Measurements from ENCODE around the gene HOMEZ. TPM values are rescaled to one million over a fixed set of nuclear protein-coding genes. Genes with fewer than 3 reads are reported as not detected.
A peak's percentile ranks its signal among the peaks of the same experiment; 100 is the strongest.

HOMEZ gene
- total RNA-seq, 2 donors from 2014 or later: 11.8 to 12.6 TPM

DNA sequence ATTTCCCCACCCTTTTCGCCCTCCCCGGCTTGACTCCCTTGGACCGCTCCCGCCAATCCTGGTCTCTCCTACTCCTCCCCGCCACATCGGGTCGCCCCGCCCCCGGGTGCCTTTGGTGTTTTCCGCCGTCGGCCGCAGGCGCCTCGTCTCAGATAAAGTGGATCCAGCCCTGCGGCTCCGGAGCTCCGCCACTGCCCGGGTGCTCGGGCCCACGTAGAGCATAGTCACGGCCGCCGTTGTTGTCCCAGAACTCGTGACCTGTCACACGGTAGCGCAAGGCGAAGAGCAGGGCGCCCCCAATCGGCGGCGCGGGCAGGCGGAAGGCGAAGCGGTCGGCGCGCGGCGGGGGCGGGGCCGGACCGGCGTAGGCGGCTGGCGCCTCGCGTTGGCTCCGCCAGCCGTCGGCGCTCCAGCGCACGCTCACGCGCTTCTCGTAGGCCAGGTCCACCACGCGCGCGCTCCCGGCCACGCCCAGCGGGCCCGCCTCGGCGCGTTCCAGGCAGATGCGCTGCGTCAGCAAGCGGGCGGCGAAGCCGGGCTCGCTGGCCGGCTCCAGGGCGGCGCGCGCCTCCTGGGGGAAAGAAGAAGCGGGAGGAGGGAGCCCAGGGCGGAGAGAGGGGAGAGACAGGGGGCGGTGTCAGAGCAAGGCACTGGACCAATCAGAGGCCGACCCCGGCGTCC is 15.5 kb upstream of the HOMEZ start:
- H3K4me1 Mint-ChIP-seq (ENCODE audit: low read depth): peaks cover 26% of the 10 kb centered on the region
- DNase-seq (peak; percentile 98 to 99), ATAC-seq (replicated peaks in 1 of 2) (peak; percentile 83 to 85)
- no peaks in the 10 kb centered on the region for H3K9me3 Mint-ChIP-seq
- H3K4me3 Mint-ChIP-seq: peak overlapping the region; percentile 93 to 100
- peaks cover 1% of the 10 kb centered on the region in 2 donors for H3K36me3 Mint-ChIP-seq (ENCODE audit: insufficient read depth in 2 of 2)
- H3K27ac Mint-ChIP-seq: peak overlapping the region; percentile 98
- H3K27me3 Mint-ChIP-seq (ENCODE audit: low read depth): peaks cover 18% of the 10 kb centered on the region

DNA sequence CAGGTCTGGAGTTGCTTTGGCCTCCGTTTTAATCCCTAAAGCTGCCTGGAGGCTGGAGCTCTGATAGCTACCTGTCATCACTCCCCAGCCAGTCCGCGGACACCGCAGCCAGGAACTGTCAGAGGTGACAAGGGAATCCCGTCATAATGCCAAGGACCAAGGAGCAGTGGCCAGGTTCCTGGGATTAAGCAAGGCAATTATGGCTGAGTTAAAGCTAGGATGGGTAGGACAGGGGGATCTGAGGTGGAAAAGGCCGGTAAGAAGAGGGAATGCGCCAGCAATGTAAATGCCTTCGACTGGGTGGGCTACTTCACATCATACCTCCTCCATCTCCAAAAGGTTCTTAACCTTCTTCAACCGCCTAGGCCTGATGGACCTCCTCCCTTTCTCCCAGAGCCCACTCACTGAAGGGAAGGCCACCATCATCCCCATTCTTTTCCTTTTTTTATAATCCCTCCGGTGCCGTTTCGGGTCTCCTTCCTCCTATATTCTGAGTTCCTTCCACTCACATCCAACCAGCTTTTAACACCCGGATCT is 14.8 kb upstream of the HOMEZ start:
- Mint-ChIP-seq H3K27ac (peak overlapping the region; percentile 98), H3K4me3 (peak overlapping the region; percentile 93 to 97), H3K4me1 (ENCODE audit: low read depth) (peaks cover 22% of the 10 kb centered on the region), H3K27me3 (ENCODE audit: low read depth) (peaks cover 12% of the 10 kb centered on the region), H3K9me3 (no peaks in the 10 kb centered on the region), H3K36me3 (ENCODE audit: insufficient read depth in 2 of 2) (peaks cover 1% of the 10 kb centered on the region in 2 donors)
- no peak for ATAC-seq (replicated peaks in 1 of 2)
- peak in 1 of 2 donors; percentile 20 for DNase-seq

DNA sequence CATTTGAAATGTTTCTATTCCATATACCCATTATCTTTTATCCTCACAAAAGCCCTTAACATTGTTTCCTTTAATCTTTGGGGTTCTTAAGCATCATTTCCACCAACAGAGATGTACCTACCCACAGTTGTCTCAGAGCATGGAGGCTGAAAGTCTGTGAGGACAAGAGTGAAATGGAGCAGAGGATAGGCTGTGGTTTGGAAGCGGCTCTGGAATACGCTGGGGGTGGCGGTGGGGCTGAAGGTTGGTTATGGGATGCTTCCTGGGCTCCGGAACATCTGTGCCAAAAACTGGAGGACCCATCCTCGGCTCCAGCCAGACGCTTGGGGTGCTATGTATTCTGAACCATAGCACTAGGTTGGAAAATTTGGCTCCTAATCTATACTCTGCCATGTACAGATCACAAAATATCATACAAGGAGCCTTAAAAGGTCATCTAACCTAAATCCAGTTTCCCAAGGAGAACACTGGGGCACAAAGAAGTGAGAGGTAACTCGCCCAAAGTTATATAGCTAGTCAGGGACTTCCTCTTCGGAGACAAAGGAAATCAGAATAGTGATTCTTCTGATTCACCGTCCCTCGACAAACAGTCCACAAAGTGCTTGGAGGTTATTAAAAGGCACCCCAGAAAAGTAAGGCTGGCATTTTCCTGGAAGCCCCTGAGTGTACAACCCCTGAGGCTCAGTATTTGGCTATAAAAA is 14.2 kb upstream of the HOMEZ start:
- H3K4me3 Mint-ChIP-seq: peak overlapping the region; percentile 93 to 97
- ATAC-seq (replicated peaks in 1 of 2) (no peak), DNase-seq (no peak)
- H3K9me3 Mint-ChIP-seq: no peaks in the 10 kb centered on the region
- H3K27ac Mint-ChIP-seq: peak overlapping the region; percentile 98
- peaks cover 1% of the 10 kb centered on the region in 2 donors for H3K36me3 Mint-ChIP-seq (ENCODE audit: insufficient read depth in 2 of 2)
- peaks cover 27% of the 10 kb centered on the region for H3K4me1 Mint-ChIP-seq (ENCODE audit: low read depth)
- peaks cover 6% of the 10 kb centered on the region for H3K27me3 Mint-ChIP-seq (ENCODE audit: low read depth)

DNA sequence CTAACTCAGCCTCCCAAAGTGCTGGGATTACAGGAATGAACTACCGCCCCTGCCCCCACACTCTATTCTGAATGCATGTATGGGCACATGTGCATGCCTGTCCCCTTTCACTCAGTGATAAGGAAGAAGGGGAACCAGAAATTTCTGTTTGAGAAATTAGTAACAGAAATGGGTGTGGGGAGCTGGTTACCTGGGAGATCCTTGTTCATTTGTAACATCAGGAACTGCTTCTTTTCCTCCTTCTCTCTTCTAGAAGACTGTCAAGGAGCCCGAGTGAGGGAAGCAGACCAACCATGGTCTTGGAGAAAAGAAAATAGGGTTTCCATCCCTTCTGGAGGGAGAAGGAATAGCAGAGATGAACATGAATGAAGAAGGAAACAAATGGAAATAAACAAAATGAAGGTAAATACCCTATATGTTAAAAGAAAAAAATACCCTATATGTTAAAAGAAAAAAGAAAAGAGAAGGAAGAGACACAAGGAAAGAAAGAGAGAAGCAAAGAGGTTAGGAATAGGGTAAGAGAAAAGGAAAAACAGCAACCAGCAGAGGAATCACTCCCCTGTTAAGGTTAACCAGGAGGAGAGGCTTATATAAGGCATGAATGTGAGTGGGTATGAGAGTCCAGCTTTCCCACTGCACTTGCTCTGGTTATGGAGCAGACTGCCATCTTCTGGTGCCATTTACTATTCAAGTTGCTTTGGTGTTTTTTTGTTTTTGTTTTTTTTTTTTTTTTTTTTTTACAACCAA is 13.5 kb upstream of the HOMEZ start:
- Mint-ChIP-seq H3K36me3 (ENCODE audit: insufficient read depth in 2 of 2) (peaks cover 1% of the 10 kb centered on the region in 2 donors), H3K4me3 (peak overlapping the region in 1 of 2 donors; percentile 93), H3K27ac (peak overlapping the region; percentile 79), H3K4me1 (ENCODE audit: low read depth) (peaks cover 33% of the 10 kb centered on the region), H3K9me3 (no peaks in the 10 kb centered on the region), H3K27me3 (ENCODE audit: low read depth) (no peaks in the 10 kb centered on the region)
- ATAC-seq (replicated peaks in 1 of 2) (no peak), DNase-seq (no peak)

DNA sequence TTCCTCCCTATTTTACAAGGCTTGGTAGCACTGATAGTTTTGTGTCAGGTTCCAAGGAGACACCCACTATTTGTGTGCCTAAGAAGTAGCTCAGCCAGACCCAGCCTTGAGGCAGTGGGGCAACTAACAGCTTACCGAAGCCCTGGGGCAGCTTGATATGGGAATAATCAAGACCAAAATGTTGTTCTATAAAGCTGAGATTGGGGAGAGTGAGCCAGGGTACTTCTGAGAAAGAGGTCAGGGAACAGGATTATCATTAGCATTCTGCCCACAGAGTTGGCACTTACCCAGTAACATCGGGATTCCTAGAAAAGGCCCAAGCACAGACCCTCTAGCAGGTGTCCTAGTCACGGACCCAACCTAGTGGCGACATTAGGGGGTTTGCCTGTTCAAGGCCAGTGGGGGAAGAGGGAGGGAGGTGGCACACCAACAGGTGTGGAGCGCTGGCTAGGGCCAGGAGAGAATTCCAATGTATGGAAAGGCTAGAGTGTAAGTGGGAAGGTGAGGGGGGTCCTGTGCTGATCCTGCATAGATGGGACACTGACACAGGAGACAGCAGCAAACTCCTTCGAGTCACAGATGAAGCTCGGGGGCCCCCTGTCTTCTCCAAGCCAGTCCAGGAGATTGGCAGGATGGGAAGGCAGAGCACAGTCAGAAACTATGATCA is 11.8 kb upstream of the HOMEZ start:
- no peak for DNase-seq
- H3K27ac Mint-ChIP-seq: no peak overlapping the region
- ATAC-seq (replicated peaks in 1 of 2): no peak

DNA sequence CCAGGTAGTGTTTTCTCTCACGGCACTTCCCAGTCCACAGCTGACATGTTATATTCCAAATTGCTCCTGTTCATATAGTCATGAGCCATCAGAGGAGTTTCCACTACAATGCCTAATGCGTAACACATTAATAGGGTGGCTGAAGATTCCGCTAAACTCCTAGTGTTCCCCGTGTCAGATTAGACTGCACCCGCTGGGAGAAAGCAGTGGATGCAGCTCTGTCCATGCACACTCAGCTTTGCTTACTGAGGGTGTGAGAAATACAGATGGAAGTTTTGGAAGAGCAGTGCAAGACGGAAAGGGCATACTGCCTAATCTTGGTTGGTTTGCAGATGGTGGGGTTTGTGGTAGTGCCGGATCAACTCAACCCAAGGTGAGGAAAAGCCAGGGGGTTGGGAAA is 11.2 kb upstream of the HOMEZ start:
- no peak for DNase-seq
- H3K4me3 Mint-ChIP-seq: no peak overlapping the region
- peaks cover 0 to 1% of the 10 kb centered on the region in 2 donors for H3K36me3 Mint-ChIP-seq (ENCODE audit: insufficient read depth in 2 of 2)
- no peaks in the 10 kb centered on the region for H3K9me3 Mint-ChIP-seq
- no peak overlapping the region for H3K27ac Mint-ChIP-seq
- peaks cover 29% of the 10 kb centered on the region for H3K4me1 Mint-ChIP-seq (ENCODE audit: low read depth)
- no peaks in the 10 kb centered on the region for H3K27me3 Mint-ChIP-seq (ENCODE audit: low read depth)
- no peak for ATAC-seq (replicated peaks in 1 of 2)

More for the DNA sequence above, 11.8 kb upstream of the HOMEZ start:
- Mint-ChIP-seq H3K27me3 (ENCODE audit: low read depth) (no peaks in the 10 kb centered on the region), H3K4me1 (ENCODE audit: low read depth) (peaks cover 32% of the 10 kb centered on the region), H3K4me3 (no peak overlapping the region), H3K9me3 (no peaks in the 10 kb centered on the region), H3K36me3 (ENCODE audit: insufficient read depth in 2 of 2) (peaks cover 1% of the 10 kb centered on the region in 2 donors)

DNA sequence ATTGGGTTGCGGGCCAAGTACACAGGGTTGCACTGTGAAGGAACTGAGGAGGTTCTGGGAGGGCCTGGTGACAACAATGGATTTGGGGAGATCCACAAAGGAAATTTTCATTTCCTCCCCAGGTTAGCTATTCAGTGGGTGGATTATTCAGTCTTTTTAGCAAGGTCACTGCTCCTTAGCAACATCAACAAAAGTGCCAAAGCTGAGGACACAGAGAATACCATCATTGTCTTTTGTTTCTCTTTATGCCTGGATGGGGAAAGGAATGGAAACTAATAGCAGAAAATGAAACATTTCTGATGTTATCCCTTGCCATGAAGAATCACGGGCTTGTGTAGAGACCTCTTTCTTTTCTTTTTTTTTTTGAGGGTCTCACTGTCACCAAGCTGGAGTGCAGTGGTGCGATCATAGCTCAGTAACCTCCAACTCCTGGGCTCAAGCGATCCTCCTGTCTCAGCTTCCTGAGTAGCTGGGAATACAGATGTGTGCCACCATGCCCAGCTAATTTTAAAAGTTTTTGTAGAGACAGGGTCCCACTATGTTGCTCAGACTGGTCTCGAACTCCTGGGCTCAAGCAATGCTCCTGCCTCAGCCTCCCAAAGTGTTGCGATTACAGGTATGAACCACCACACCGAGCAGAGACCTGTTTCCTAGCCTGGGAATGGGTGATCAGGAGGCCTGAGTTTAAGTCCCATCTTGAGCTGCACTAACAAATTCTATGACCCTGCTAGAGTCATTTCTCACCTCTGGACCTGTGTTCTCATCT is 10.3 kb upstream of the HOMEZ start:
- Mint-ChIP-seq H3K9me3 (no peaks in the 10 kb centered on the region), H3K4me1 (ENCODE audit: low read depth) (peaks cover 29% of the 10 kb centered on the region), H3K27ac (no peak overlapping the region), H3K36me3 (ENCODE audit: insufficient read depth in 2 of 2) (peaks cover 0 to 1% of the 10 kb centered on the region in 2 donors), H3K4me3 (no peak overlapping the region), H3K27me3 (ENCODE audit: low read depth) (no peaks in the 10 kb centered on the region)
- ATAC-seq (replicated peaks in 1 of 2): no peak
- DNase-seq: no peak

DNA sequence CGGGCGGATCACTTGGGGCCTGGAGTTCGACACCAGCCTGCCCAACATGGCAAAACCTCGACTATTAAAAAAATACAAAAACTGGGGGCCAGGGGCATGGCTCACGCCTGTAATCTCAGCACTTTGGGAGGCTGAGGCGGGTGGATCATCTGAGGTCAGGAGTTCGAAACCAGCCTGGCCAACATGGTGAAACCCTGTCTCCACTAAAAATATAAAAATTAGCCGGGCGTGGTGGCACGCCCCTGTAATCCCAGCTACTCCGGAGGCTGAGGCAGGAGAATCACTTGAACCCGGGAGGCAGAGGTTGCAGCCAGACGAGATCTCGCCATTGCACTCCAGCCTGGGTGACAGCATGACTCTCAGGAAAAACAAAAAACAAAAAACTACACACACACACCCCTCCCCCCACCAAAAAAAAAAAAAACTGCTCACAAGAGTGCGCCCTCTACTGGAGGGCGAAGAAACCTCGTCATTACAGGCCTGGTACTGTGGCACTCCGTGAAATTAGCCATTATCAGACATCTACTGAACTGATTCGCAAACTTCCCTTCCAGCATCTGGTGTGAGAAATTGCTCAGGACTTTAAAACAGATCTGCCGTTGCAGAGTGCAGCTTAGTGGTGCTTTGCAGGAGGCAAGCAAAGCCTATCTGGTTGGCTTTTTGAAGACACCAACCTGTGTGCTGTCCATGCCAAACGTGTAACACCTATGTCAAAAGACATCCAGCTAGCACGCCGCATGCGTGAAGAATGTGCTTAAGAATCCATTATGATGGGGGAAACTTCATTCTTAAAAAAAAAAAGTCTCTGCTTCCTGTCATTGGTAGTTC is 9.0 kb upstream of the HOMEZ start:
- DNase-seq (peak; percentile 61 to 64), ATAC-seq (replicated peaks in 1 of 2) (peak; percentile 84 to 87)
- peaks cover 22% of the 10 kb centered on the region for H3K4me1 Mint-ChIP-seq (ENCODE audit: low read depth)
- H3K27ac Mint-ChIP-seq: peak overlapping the region; percentile 68
- H3K36me3 Mint-ChIP-seq (ENCODE audit: insufficient read depth in 2 of 2): no peaks in the 10 kb centered on the region
- H3K4me3 Mint-ChIP-seq: peak overlapping the region; percentile 47 to 61
- H3K9me3 Mint-ChIP-seq: no peaks in the 10 kb centered on the region
- H3K27me3 Mint-ChIP-seq (ENCODE audit: low read depth): no peaks in the 10 kb centered on the region

DNA sequence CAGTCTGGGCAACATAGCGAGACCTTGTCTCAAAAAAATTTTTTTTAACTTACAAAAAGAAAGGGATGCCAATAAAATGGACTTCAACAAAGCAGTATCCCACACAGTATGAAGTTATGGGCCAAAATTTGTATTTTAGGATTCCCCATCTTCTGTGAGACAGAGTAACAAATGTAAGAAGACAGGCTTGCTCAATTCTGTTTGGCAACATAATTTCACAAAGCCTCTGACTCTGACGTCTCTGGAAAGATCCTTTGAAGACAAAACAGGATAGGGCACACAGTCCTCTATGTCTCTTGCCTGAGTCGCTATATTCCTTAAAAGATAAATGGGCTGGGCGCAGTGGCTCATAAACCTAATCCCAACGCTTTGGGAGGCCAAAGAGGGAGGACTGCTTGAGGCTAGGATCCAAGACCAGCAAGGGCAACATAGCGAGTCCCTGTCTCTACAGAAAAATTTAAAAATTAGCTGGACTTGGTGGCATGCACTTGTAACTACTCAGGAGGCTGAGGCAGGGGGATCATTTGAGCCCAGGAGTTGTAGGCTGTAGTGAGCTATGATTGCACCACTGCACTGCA is 1.1 kb upstream of the HOMEZ start:
- Mint-ChIP-seq H3K27ac (peak overlapping the region; percentile 92), H3K4me3 (peak overlapping the region; percentile 94 to 97), H3K4me1 (ENCODE audit: low read depth) (peaks cover 26% of the 10 kb centered on the region), H3K36me3 (ENCODE audit: insufficient read depth in 2 of 2) (peaks cover 2% of the 10 kb centered on the region in 2 donors), H3K9me3 (no peaks in the 10 kb centered on the region), H3K27me3 (ENCODE audit: low read depth) (no peaks in the 10 kb centered on the region)
- ATAC-seq (replicated peaks in 1 of 2): no peak
- no peak for DNase-seq

DNA sequence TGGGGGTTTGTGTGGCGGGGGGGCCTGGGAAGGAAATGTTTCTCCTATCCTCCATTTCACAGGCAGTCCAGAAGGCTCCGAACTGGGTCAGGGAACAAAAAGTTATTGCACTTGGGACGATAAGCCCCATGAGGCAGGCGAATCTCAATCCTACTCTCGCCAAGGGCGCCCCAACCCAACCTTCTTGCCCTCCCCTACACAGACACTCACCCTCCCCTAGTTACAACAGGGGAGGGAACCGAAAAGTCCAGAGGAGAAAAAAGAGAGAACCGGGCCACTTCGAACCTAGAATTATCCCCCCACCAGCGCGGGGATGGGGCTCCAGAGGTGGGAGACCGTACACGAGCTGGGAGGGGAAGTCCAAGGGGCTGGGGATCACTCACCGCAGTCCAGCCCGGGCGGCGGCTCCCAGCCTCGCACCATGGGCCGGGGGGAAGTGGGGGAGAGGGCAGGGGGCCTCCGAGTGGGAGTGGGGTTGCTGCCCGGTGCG is 357 bp downstream of the HOMEZ start:
- no peaks in the 10 kb centered on the region for H3K9me3 Mint-ChIP-seq
- DNase-seq (no peak), ATAC-seq (replicated peaks in 1 of 2) (peak; percentile 37)
- H3K36me3 Mint-ChIP-seq (ENCODE audit: insufficient read depth in 2 of 2): peaks cover 2% of the 10 kb centered on the region in 2 donors
- peak overlapping the region; percentile 94 to 97 for H3K4me3 Mint-ChIP-seq
- peaks cover 26% of the 10 kb centered on the region for H3K4me1 Mint-ChIP-seq (ENCODE audit: low read depth)
- H3K27ac Mint-ChIP-seq: peak overlapping the region; percentile 94
- no peaks in the 10 kb centered on the region for H3K27me3 Mint-ChIP-seq (ENCODE audit: low read depth)
